GM18909 (cell line): ENCODE measurements around the gene RAD51B.

Source experiments
- ATAC-seq: cut with Tn5 transposase; IDR thresholded peaks from one replicate; pipeline ENCODE4 v1.9.1; 2021; ENCODE audit warnings: mild to moderate bottlenecking; ENCODE audit not compliant: unreplicated experiment, poor library complexity

The RAD51B gene

GRCh38 chr14:68362846-68363245, 543.3 kb downstream of the RAD51B start:
- ATAC-seq, result no peak

GRCh38 chr14:68363466-68363842, 543.9 kb downstream of the RAD51B start:
- ATAC-seq, result no peak

- ATAC-seq, result no peak
Observed at GRCh38 chr14:68363843-68364767, 544.5 kb downstream of the RAD51B start.

GRCh38 chr14:68364792-68365192, 545.2 kb downstream of the RAD51B start:
- ATAC-seq, result no peak

- ATAC-seq, result no peak
Observed at GRCh38 chr14:68365228-68365627, 545.6 kb downstream of the RAD51B start.

- ATAC-seq, result no peak
Observed at GRCh38 chr14:68366656-68367055, 547.1 kb downstream of the RAD51B start.

GRCh38 chr14:68367536-68367935, 548.0 kb downstream of the RAD51B start:
- ATAC-seq, result no peak

- ATAC-seq, result peak; percentile 52
Observed at GRCh38 chr14:68368850-68369249, 549.3 kb downstream of the RAD51B start.

GRCh38 chr14:68369281-68370056, 549.9 kb downstream of the RAD51B start:
- ATAC-seq, result peak; percentile 37

- ATAC-seq, result no peak
Observed at GRCh38 chr14:68370057-68370360, 550.4 kb downstream of the RAD51B start.

GRCh38 chr14:68372368-68372767, 552.8 kb downstream of the RAD51B start:
- ATAC-seq, result no peak

GRCh38 chr14:68373124-68373646, 553.6 kb downstream of the RAD51B start:
- no peak for ATAC-seq

GRCh38 chr14:68373847-68374444, 554.4 kb downstream of the RAD51B start:
- no peak for ATAC-seq

GRCh38 chr14:68374682-68375081, 555.1 kb downstream of the RAD51B start:
- no peak for ATAC-seq

GRCh38 chr14:68375376-68375775, 555.8 kb downstream of the RAD51B start:
- ATAC-seq, result no peak

GRCh38 chr14:68376067-68376779, 556.6 kb downstream of the RAD51B start:
- no peak for ATAC-seq

GRCh38 chr14:68377006-68377405, 557.4 kb downstream of the RAD51B start:
- ATAC-seq, result no peak

GRCh38 chr14:68377459-68377858, 557.9 kb downstream of the RAD51B start:
- ATAC-seq, result no peak

GRCh38 chr14:68379510-68380328, 560.1 kb downstream of the RAD51B start:
- ATAC-seq, result no peak
